Lower lobe of right lung (tissue), 2 donors: ENCODE measurements around the gene TUT1. TPM values are rescaled to one million over a fixed set of nuclear protein-coding genes. Genes with fewer than 3 reads are reported as not detected.

Source experiments
- ATAC-seq, 2 donors: fragments of 200-7000 bp; cut with Tn5 transposase; one replicate each; pipeline ENCODE4 v1.9.1; 2020 to 2022; ENCODE audit warnings: mild to moderate bottlenecking in 2 of 2, moderate library complexity in 2 of 2
- DNase-seq: peaks from one replicate; pipeline ENCODE4 v3.0.0-alpha.2; 2020
- H3K27ac ChIP-seq: fragments of 200-600 bp; one replicate; pipeline ENCODE4 v1.8.0; 2022
- H3K27me3 ChIP-seq: fragments of 200-600 bp; one replicate; pipeline ENCODE4 v1.8.0; 2022; ENCODE audit warnings: low read depth
- H3K36me3 ChIP-seq: fragments of 200-600 bp; one replicate; pipeline ENCODE4 v1.8.0; 2022; ENCODE audit warnings: mild to moderate bottlenecking
- H3K4me1 ChIP-seq: fragments of 200-600 bp; one replicate; pipeline ENCODE4 v1.8.0; 2022
- H3K4me3 ChIP-seq: fragments of 200-600 bp; one replicate; pipeline ENCODE4 v1.8.0; 2022; ENCODE audit warnings: mild to moderate bottlenecking
- H3K9me3 ChIP-seq: fragments of 200-600 bp; one replicate; pipeline ENCODE4 v1.8.0; 2022
- CTCF ChIP-seq: fragments of 200-600 bp; IDR thresholded peaks from one replicate; pipeline ENCODE4 v1.8.0; 2022; ENCODE audit warnings: antibody characterized with exemption, mild to moderate bottlenecking
- intact Hi-C: fragments of 100-400 bp; cut with DNase I; formaldehyde crosslinking; loops from one replicate; pipeline ENCODE4 v1.11.0; 2022
- total RNA-seq: library from RNA; stranded (reverse); fragmentation: NEBNext Ultra II Directional; extraction: Animal tissue kit (Norgen Biotek cat#: 25700); gene quantifications from one replicate; pipeline ENCODE4 v1.2.1, GENCODE V29; 2021
- donor health status: DM: no; HTN: yes; CAD: no; lungs with severe emphysema.

The TUT1 gene
- total RNA-seq, 1 donor from 2014 or later, result 15.8 TPM

- peaks cover 20% of the 10 kb centered on the region for H3K4me1 ChIP-seq
- DNase-seq, result no peak
- no peak for TF ChIP-seq CTCF
- intact Hi-C loops, result no loop called here
- H3K9me3 ChIP-seq, result no peaks in the 10 kb centered on the region
- no peak overlapping the region for H3K4me3 ChIP-seq
- no peak overlapping the region for H3K27ac ChIP-seq
- no peaks in the 10 kb centered on the region for H3K27me3 ChIP-seq
- H3K36me3 ChIP-seq, result peaks cover 73% of the 10 kb centered on the region
- no peak for ATAC-seq
These were observed 14.6 kb upstream of the TUT1 start for GRCh38 chr11:62605902-62606301.

GRCh38 chr11:62605467-62605866 is 14.1 kb upstream of the TUT1 start:
- ATAC-seq, result no peak
- H3K4me3 ChIP-seq, result no peak overlapping the region
- no peaks in the 10 kb centered on the region for H3K9me3 ChIP-seq
- no peak for DNase-seq
- no peaks in the 10 kb centered on the region for H3K27me3 ChIP-seq
- H3K4me1 ChIP-seq, result peaks cover 19% of the 10 kb centered on the region
- intact Hi-C loops, result no loop called here
- H3K27ac ChIP-seq, result no peak overlapping the region
- H3K36me3 ChIP-seq, result peaks cover 71% of the 10 kb centered on the region
- no peak for TF ChIP-seq CTCF

GRCh38 chr11:62604460-62605120 is 13.3 kb upstream of the TUT1 start:
- no peak for DNase-seq
- ATAC-seq, result no peak
- Histone ChIP-seq H3K36me3 (peaks cover 63% of the 10 kb centered on the region), H3K4me3 (no peak overlapping the region), H3K9me3 (no peaks in the 10 kb centered on the region), H3K4me1 (peaks cover 24% of the 10 kb centered on the region), H3K27me3 (no peaks in the 10 kb centered on the region), H3K27ac (no peak overlapping the region)
- TF ChIP-seq CTCF, result no peak
- intact Hi-C loops, result no loop called here

- TF ChIP-seq CTCF, result no peak
- ATAC-seq, result no peak
- no peak overlapping the region for H3K27ac ChIP-seq
- DNase-seq, result no peak
- H3K4me1 ChIP-seq, result peaks cover 30% of the 10 kb centered on the region
- no peak overlapping the region for H3K4me3 ChIP-seq
- H3K27me3 ChIP-seq, result no peaks in the 10 kb centered on the region
- no peaks in the 10 kb centered on the region for H3K9me3 ChIP-seq
- intact Hi-C loops, result no loop called here
- peaks cover 56% of the 10 kb centered on the region for H3K36me3 ChIP-seq
These were observed 12.5 kb upstream of the TUT1 start for GRCh38 chr11:62603776-62604299.

GRCh38 chr11:62603072-62603408 is 11.7 kb upstream of the TUT1 start:
- Histone ChIP-seq H3K27ac (peak overlapping the region; percentile 99), H3K27me3 (no peaks in the 10 kb centered on the region), H3K9me3 (no peaks in the 10 kb centered on the region), H3K36me3 (peaks cover 56% of the 10 kb centered on the region), H3K4me3 (peak overlapping the region; percentile 99), H3K4me1 (peaks cover 36% of the 10 kb centered on the region)
- no peak for ATAC-seq
- TF ChIP-seq CTCF, result no peak
- no peak for DNase-seq
- intact Hi-C loops, result no loop called here
